ENCODE data around the gene AKR1C2.
"Not testable (repeated sequence)": the region's sequence is repeated elsewhere in the genome, so short reads cannot be mapped to it uniquely, and the experiment has no call there.

- not testable (repeated sequence) for TF ChIP-seq CTCF (conservative IDR thresholded peaks at IDR 0.05); EZH2 (IDR thresholded peaks at IDR 0.05; ENCODE audit: low read depth)
These were observed 49.4 kb upstream of the AKR1C2 start for GRCh38 chr10:5052951-5053500.
